Measurements from ENCODE around the gene PLPPR3.

GRCh38 chr19:845707-846521, 24.2 kb upstream of the PLPPR3 start:
- TF ChIP-seq CTCF (IDR thresholded peaks at IDR 0.05; ENCODE audit: insufficient read depth, low read length, poor library complexity, severe bottlenecking) (no peak), EZH2phosphoT487 (conservative IDR thresholded peaks at IDR 0.05; ENCODE audit: low read length) (no peak)

Measured in SU-DHL-6 (cell line).